Measurements from ENCODE around the gene ERCC4. TPM values are rescaled to one million over a fixed set of nuclear protein-coding genes. Genes with fewer than 3 reads are reported as not detected.

The ERCC4 gene
- total RNA-seq, 1 experiment from 2014 or later: 10.3 TPM

- no peak for DNase-seq (ENCODE audit: unreplicated experiment)
- Mint-ChIP-seq H3K36me3 (ENCODE audit: insufficient read depth, unreplicated experiment) (no peaks in the 10 kb centered on the region), H3K9me3 (ENCODE audit: unreplicated experiment) (peaks cover 7% of the 10 kb centered on the region), H3K27ac (ENCODE audit: low read depth, unreplicated experiment) (no peak overlapping the region), H3K27me3 (ENCODE audit: insufficient read depth, unreplicated experiment) (no peaks in the 10 kb centered on the region), H3K4me3 (ENCODE audit: unreplicated experiment) (no peak overlapping the region), H3K4me1 (ENCODE audit: insufficient read depth, unreplicated experiment) (no peaks in the 10 kb centered on the region)
- no TSS peak for BruUV-seq (replicated peaks)
- intact Hi-C loops (cut with micrococcal nuclease): no loop called here
- TF ChIP-seq CTCF (IDR thresholded peaks at IDR 0.05; ENCODE audit: unreplicated experiment): no peak
- ChIA-PET POLR2A (no interaction called here), CTCF (interaction anchor here (0.6 kb wide), 1 partner anchor 344 kb away, joined by 3 read pairs; no protein-coding TSS in a partner anchor)
Observed at GRCh38 chr16:13973321-13974023, 53.5 kb downstream of the ERCC4 start.

- H3K9me3 Mint-ChIP-seq (ENCODE audit: unreplicated experiment): peaks cover 10% of the 10 kb centered on the region
- no peak for TF ChIP-seq CTCF (IDR thresholded peaks at IDR 0.05; ENCODE audit: unreplicated experiment)
- H3K4me3 Mint-ChIP-seq (ENCODE audit: unreplicated experiment): no peak overlapping the region
- H3K27me3 Mint-ChIP-seq (ENCODE audit: insufficient read depth, unreplicated experiment): no peaks in the 10 kb centered on the region
- ChIA-PET CTCF (interaction anchor here (0.6 kb wide), 1 partner anchor 93 kb away, joined by 4 read pairs; no protein-coding TSS in a partner anchor), POLR2A (interaction anchor here (0.6 kb wide), 1 partner anchor 401 kb away, joined by 3 read pairs; no protein-coding TSS in a partner anchor)
- no peaks in the 10 kb centered on the region for H3K4me1 Mint-ChIP-seq (ENCODE audit: insufficient read depth, unreplicated experiment)
- no peak overlapping the region for H3K27ac Mint-ChIP-seq (ENCODE audit: low read depth, unreplicated experiment)
- no TSS peak for BruUV-seq (replicated peaks)
- no peaks in the 10 kb centered on the region for H3K36me3 Mint-ChIP-seq (ENCODE audit: insufficient read depth, unreplicated experiment)
- intact Hi-C loops (cut with micrococcal nuclease): no loop called here
- no peak for DNase-seq (ENCODE audit: unreplicated experiment)
Observed at GRCh38 chr16:13977177-13977576, 57.2 kb downstream of the ERCC4 start.

GRCh38 chr16:13982451-13982850, 62.5 kb downstream of the ERCC4 start:
- no TSS peak for BruUV-seq (replicated peaks)
- ChIA-PET CTCF (no interaction called here), POLR2A (no interaction called here)
- Mint-ChIP-seq H3K27ac (ENCODE audit: low read depth, unreplicated experiment) (no peak overlapping the region), H3K36me3 (ENCODE audit: insufficient read depth, unreplicated experiment) (no peaks in the 10 kb centered on the region), H3K9me3 (ENCODE audit: unreplicated experiment) (peaks cover 5% of the 10 kb centered on the region), H3K27me3 (ENCODE audit: insufficient read depth, unreplicated experiment) (no peaks in the 10 kb centered on the region), H3K4me1 (ENCODE audit: insufficient read depth, unreplicated experiment) (no peaks in the 10 kb centered on the region), H3K4me3 (ENCODE audit: unreplicated experiment) (no peak overlapping the region)
- DNase-seq (ENCODE audit: unreplicated experiment): no peak
- intact Hi-C loops (cut with micrococcal nuclease): no loop called here
- TF ChIP-seq CTCF (IDR thresholded peaks at IDR 0.05; ENCODE audit: unreplicated experiment): no peak

- POLR2A ChIA-PET: no interaction called here
- Mint-ChIP-seq H3K4me1 (ENCODE audit: insufficient read depth, unreplicated experiment) (no peaks in the 10 kb centered on the region), H3K9me3 (ENCODE audit: unreplicated experiment) (peaks cover 5% of the 10 kb centered on the region), H3K27ac (ENCODE audit: low read depth, unreplicated experiment) (no peak overlapping the region), H3K4me3 (ENCODE audit: unreplicated experiment) (no peak overlapping the region), H3K36me3 (ENCODE audit: insufficient read depth, unreplicated experiment) (no peaks in the 10 kb centered on the region), H3K27me3 (ENCODE audit: insufficient read depth, unreplicated experiment) (no peaks in the 10 kb centered on the region)
- CTCF ChIA-PET: no interaction called here
- no TSS peak for BruUV-seq (replicated peaks)
- no peak for DNase-seq (ENCODE audit: unreplicated experiment)
- intact Hi-C loops (cut with micrococcal nuclease): no loop called here
- no peak for TF ChIP-seq CTCF (IDR thresholded peaks at IDR 0.05; ENCODE audit: unreplicated experiment)
Observed at GRCh38 chr16:13983625-13984024, 63.7 kb downstream of the ERCC4 start.

All from MCF 10A (cell line).